Measurements from ENCODE around the gene PRR19.
A peak's percentile ranks its signal among the peaks of the same experiment; 100 is the strongest.

The PRR19 gene

GRCh38 chr19:42303101-42303464 lies 1.2 kb downstream of the PRR19 start:
- peak; percentile 38 for DNase-seq

- no peak for DNase-seq
Observed at GRCh38 chr19:42303876-42304275, 1.9 kb downstream of the PRR19 start.

- DNase-seq, result no peak
Observed at GRCh38 chr19:42306646-42307045, 4.7 kb downstream of the PRR19 start.

GRCh38 chr19:42309686-42310085 lies 7.8 kb downstream of the PRR19 start:
- no peak for DNase-seq

- no peak for DNase-seq
Observed at GRCh38 chr19:42311657-42312056, 9.7 kb downstream of the PRR19 start.

- DNase-seq, result no peak
Observed at GRCh38 chr19:42312370-42312769, 10.4 kb downstream of the PRR19 start.

GRCh38 chr19:42313096-42313839 lies 11.3 kb downstream of the PRR19 start, which contains the start of gene TMEM145:
Gene TMEM145, plus strand, starts transcription at chr19:42313309. Its CDS starts 68 bp downstream, at chr19:42313377.
- peak; percentile 37 for DNase-seq

GRCh38 chr19:42313840-42314755 lies 12.2 kb downstream of the PRR19 start:
- no peak for DNase-seq

GRCh38 chr19:42315024-42315423 lies 13.1 kb downstream of the PRR19 start:
- no peak for DNase-seq

GRCh38 chr19:42316223-42317211 lies 14.6 kb downstream of the PRR19 start:
- DNase-seq, result no peak

GRCh38 chr19:42317535-42317934 lies 15.6 kb downstream of the PRR19 start:
- no peak for DNase-seq

GRCh38 chr19:42322305-42322704 lies 20.4 kb downstream of the PRR19 start:
- DNase-seq, result no peak

GRCh38 chr19:42323473-42323851 lies 21.5 kb downstream of the PRR19 start:
- DNase-seq, result no peak

- DNase-seq, result no peak
Observed at GRCh38 chr19:42323852-42324654, 22.1 kb downstream of the PRR19 start.

GRCh38 chr19:42324655-42325307 lies 22.8 kb downstream of the PRR19 start:
- no peak for DNase-seq

GRCh38 chr19:42325308-42325895 lies 23.5 kb downstream of the PRR19 start, which contains the start of gene MEGF8:
Gene MEGF8, plus strand, starts transcription at chr19:42325635. Its CDS starts 609 bp downstream, at chr19:42326244.
- peak; percentile 99 for DNase-seq

- no peak for DNase-seq
Observed at GRCh38 chr19:42325896-42326771, 24.2 kb downstream of the PRR19 start.

GRCh38 chr19:42326969-42327368 lies 25.0 kb downstream of the PRR19 start:
- no peak for DNase-seq

GRCh38 chr19:42327381-42327780 lies 25.4 kb downstream of the PRR19 start:
- DNase-seq, result no peak

- no peak for DNase-seq
Observed at GRCh38 chr19:42328106-42328505, 26.2 kb downstream of the PRR19 start.

All from NCI-H2029 (cell line).